Loucy (cell line): ENCODE results near the gene SIK2.

Source experiments
- H2AFZ ChIP-seq: fragments of 200-600 bp; sonication (generic); 2 replicates; pipeline ENCODE4 v1.6.0; 2016; ENCODE audit warnings: antibody characterized with exemption, mild to moderate bottlenecking, low read length, moderate library complexity
- H3F3A ChIP-seq: fragments of 200-600 bp; 2 replicates; pipeline ENCODE4 v1.6.0; 2016; ENCODE audit warnings: antibody characterized with exemption, low read depth, mild to moderate bottlenecking
- H3K27me3 ChIP-seq: fragments of 200-600 bp; sonication (generic); 2 replicates; pipeline ENCODE4 v1.6.1; 2014; ENCODE audit warnings: low read length, mild to moderate bottlenecking; ENCODE audit not compliant: insufficient read depth, poor library complexity, severe bottlenecking
- H3K36me3 ChIP-seq: fragments of 200-600 bp; sonication (generic); 2 replicates; pipeline ENCODE4 v1.6.1; 2016; ENCODE audit warnings: low read length; ENCODE audit not compliant: insufficient read depth
- H3K4me1 ChIP-seq: fragments of 200-600 bp; sonication (generic); 2 replicates; pipeline ENCODE4 v1.5.1; 2014; ENCODE audit warnings: low read length, mild to moderate bottlenecking; ENCODE audit not compliant: insufficient read depth, poor library complexity, severe bottlenecking
- H3K4me2 ChIP-seq: fragments of 200-600 bp; sonication (generic); 2 replicates; pipeline ENCODE4 v1.6.0; 2014; ENCODE audit warnings: antibody characterized with exemption, low read length, low read depth, mild to moderate bottlenecking; ENCODE audit not compliant: poor library complexity, severe bottlenecking
- H3K4me3 ChIP-seq: fragments of 200-600 bp; sonication (generic); 2 replicates; pipeline ENCODE4 v1.5.1; 2014; ENCODE audit warnings: low read length, mild to moderate bottlenecking, mixed read lengths; ENCODE audit not compliant: poor library complexity, severe bottlenecking
- H3K79me2 ChIP-seq: fragments of 200-600 bp; sonication (generic); 2 replicates; pipeline ENCODE4 v1.6.1; 2014; ENCODE audit warnings: low read length; ENCODE audit not compliant: insufficient read depth
- H3K9ac ChIP-seq: fragments of 200-600 bp; sonication (generic); 2 replicates; pipeline ENCODE4 v1.6.0; 2014; ENCODE audit warnings: mild to moderate bottlenecking, low read depth, low read length, moderate library complexity; ENCODE audit not compliant: poor library complexity, severe bottlenecking
- H3K9me2 ChIP-seq: fragments of 200-600 bp; sonication (generic); replicated peaks from 2 replicates; pipeline ENCODE4 v1.6.1; 2016; ENCODE audit warnings: low read depth, low read length, mixed read lengths
- H3K9me3 ChIP-seq: fragments of 200-600 bp; sonication (generic); 2 replicates; pipeline ENCODE4 v1.6.1; 2014; ENCODE audit warnings: mild to moderate bottlenecking, antibody characterized with exemption, low read length, low read depth; ENCODE audit not compliant: insufficient read depth
- H4K20me1 ChIP-seq: fragments of 200-600 bp; sonication (generic); 2 replicates; pipeline ENCODE4 v1.6.0; 2014; ENCODE audit warnings: antibody characterized with exemption, low read length, mild to moderate bottlenecking; ENCODE audit not compliant: insufficient read depth, poor library complexity, severe bottlenecking
- EZH2phosphoT487 ChIP-seq: fragments of 200-600 bp; IDR thresholded peaks from 2 replicates; pipeline ENCODE4 v1.6.1; 2018; ENCODE audit warnings: antibody characterized with exemption, mild to moderate bottlenecking, moderate library complexity, borderline replicate concordance
- TF ChIP-seq, protein P1 (sequence below): fragments of 200-600 bp; sonication (generic); conservative IDR thresholded peaks from 2 replicates; pipeline ENCODE4 v1.5.1; 2014; ENCODE audit warnings: mild to moderate bottlenecking, antibody characterized with exemption, low read length

Gene SIK2

GRCh38 chr11:111589114-111589513 lies 13.1 kb upstream of the SIK2 start:
- H3K9me2 ChIP-seq = no peaks in the 10 kb centered on the region
- no peak for TF ChIP-seq EZH2phosphoT487
- TF ChIP-seq, protein P1, sequence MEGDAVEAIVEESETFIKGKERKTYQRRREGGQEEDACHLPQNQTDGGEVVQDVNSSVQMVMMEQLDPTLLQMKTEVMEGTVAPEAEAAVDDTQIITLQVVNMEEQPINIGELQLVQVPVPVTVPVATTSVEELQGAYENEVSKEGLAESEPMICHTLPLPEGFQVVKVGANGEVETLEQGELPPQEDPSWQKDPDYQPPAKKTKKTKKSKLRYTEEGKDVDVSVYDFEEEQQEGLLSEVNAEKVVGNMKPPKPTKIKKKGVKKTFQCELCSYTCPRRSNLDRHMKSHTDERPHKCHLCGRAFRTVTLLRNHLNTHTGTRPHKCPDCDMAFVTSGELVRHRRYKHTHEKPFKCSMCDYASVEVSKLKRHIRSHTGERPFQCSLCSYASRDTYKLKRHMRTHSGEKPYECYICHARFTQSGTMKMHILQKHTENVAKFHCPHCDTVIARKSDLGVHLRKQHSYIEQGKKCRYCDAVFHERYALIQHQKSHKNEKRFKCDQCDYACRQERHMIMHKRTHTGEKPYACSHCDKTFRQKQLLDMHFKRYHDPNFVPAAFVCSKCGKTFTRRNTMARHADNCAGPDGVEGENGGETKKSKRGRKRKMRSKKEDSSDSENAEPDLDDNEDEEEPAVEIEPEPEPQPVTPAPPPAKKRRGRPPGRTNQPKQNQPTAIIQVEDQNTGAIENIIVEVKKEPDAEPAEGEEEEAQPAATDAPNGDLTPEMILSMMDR = no peak
- no peaks in the 10 kb centered on the region for H3K79me2 ChIP-seq
- H3K9ac ChIP-seq = no peak overlapping the region
- no peaks in the 10 kb centered on the region for H4K20me1 ChIP-seq
- H2AFZ ChIP-seq = no peak overlapping the region
- H3K36me3 ChIP-seq = no peaks in the 10 kb centered on the region
- no peak overlapping the region for H3K4me3 ChIP-seq
- peaks cover 13% of the 10 kb centered on the region for H3K4me1 ChIP-seq
- no peaks in the 10 kb centered on the region for H3K9me3 ChIP-seq
- no peaks in the 10 kb centered on the region for H3K27me3 ChIP-seq
- no peak overlapping the region for H3K4me2 ChIP-seq
- H3F3A ChIP-seq = 0 out of 2 replicates have a peak, but pooled peaks cover 2% of the 10 kb centered on the region

DNA sequence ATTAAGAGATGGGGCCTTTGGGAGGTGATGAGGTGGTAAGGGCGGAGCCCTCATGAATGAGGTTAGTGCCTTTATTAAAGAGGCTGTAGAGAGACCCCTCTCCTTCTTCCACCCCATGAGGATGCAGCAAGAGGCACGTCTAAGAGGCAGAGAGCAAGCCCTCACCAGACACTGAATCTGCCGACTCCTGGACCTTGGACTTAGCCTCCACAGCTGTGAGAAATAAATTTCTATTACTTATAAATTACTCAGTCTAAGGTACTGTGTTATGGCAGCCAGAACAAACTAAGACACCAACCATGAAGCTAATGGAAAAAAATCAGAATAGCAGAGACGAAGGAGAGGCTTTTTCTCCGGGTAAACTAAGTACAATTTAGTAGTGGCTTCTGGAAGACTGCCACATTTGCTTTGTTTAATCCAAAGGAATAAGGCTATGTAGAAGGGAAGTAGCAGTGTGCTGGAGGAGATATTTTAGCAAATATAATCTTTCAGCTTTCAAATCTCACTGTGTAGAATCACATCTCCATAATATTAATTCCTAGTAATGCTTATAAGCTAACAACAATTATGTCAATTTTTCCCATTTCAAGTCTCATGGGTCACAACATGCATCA lies 12.3 kb upstream of the SIK2 start:
- Histone ChIP-seq H2AFZ (no peak overlapping the region), H3K4me1 (peaks cover 13% of the 10 kb centered on the region), H3K36me3 (no peaks in the 10 kb centered on the region), H3K79me2 (no peaks in the 10 kb centered on the region), H3K4me3 (no peak overlapping the region), H3K4me2 (no peak overlapping the region), H3F3A (0 out of 2 replicates have a peak, but pooled peaks cover 2% of the 10 kb centered on the region), H4K20me1 (no peaks in the 10 kb centered on the region), H3K9me2 (no peaks in the 10 kb centered on the region), H3K9ac (no peak overlapping the region), H3K9me3 (no peaks in the 10 kb centered on the region), H3K27me3 (no peaks in the 10 kb centered on the region)
- no peak for TF ChIP-seq EZH2phosphoT487
- TF ChIP-seq, protein P1 = no peak

DNA sequence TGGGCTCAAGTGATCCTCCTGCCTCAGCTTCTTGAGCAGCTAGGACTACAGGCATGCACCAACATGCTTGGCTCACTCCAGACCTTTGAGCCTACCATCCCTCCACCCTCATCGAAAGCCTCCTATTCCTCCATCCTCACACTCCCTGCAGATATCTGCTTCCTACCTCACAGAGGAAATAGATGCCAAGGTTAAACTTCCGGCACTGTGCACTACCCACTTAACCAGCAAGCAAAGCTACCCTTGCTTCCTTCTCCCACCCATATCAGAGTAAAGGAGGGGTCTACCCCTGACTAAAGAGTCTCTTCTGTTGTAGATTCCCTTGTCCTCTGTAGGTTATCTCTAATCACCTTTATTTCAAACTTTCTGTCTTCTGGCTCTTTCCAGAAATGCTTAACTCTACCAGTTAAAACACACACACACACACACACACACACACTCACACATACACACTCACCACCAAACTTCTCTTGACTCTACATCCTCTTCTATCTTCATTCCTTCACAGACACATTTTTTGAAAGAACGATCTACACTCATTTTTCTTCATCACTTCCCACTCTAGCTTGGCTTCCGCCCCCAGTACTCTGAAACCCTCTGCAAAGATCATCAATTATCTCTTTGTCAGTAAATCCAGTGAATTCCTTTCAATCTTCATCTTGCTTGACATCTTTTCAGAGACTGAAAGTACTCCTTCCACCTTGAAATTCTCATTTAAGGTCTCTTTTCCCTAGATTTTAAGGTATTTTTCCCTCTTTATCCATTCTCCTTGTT lies 10.9 kb upstream of the SIK2 start:
- Histone ChIP-seq H3K79me2 (no peaks in the 10 kb centered on the region), H3K4me1 (no peaks in the 10 kb centered on the region), H2AFZ (peak overlapping the region; percentile 34; the same call in 1 of the 2 replicates), H3K9ac (no peak overlapping the region), H4K20me1 (no peaks in the 10 kb centered on the region), H3K27me3 (no peaks in the 10 kb centered on the region), H3K4me3 (no peak overlapping the region), H3K36me3 (no peaks in the 10 kb centered on the region), H3F3A (no peaks in the 10 kb centered on the region), H3K4me2 (no peak overlapping the region), H3K9me3 (no peaks in the 10 kb centered on the region), H3K9me2 (no peaks in the 10 kb centered on the region)
- TF ChIP-seq EZH2phosphoT487 = no peak
- TF ChIP-seq, protein P1 = no peak
